AG04449 (cell line): Measurements from ENCODE around the gene IQSEC1.

Source experiments
- CTCF ChIA-PET: fragments of 350-600 bp; formaldehyde crosslinking; extraction: SDS; loops from one replicate; lab custom pipeline; 2021; ENCODE audit warnings: antibody characterized with exemption; lab: Yijun Ruan, JAX
- POLR2A ChIA-PET: fragments of 400-600, 350-600 bp; formaldehyde crosslinking; extraction: SDS; loops from one replicate; lab custom pipeline; 2020; ENCODE audit warnings: antibody characterized with exemption, inconsistent platforms; lab: Yijun Ruan, JAX
- DNase-seq: peaks from one replicate; pipeline ENCODE4 v3.0.0-alpha.2; 2010; ENCODE audit warnings: low read depth, low spot score
- H3K4me3 ChIP-seq: 2 replicates; pipeline ENCODE4 v1.5.1; 2011; ENCODE audit warnings: low read depth, mild to moderate bottlenecking, control low read depth, low read length
- TF ChIP-seq, protein P1 (sequence below): IDR thresholded peaks from one replicate; pipeline ENCODE4 v1.5.1; 2011; ENCODE audit warnings: mild to moderate bottlenecking, moderate library complexity, low read length, control low read depth, inconsistent platforms; ENCODE audit not compliant: insufficient read depth; ENCODE audit errors: missing control alignments

IQSEC1 gene

GRCh38 chr3:13098192-13098988 lies 25.2 kb upstream of the IQSEC1 start:
- TF ChIP-seq, protein P1, sequence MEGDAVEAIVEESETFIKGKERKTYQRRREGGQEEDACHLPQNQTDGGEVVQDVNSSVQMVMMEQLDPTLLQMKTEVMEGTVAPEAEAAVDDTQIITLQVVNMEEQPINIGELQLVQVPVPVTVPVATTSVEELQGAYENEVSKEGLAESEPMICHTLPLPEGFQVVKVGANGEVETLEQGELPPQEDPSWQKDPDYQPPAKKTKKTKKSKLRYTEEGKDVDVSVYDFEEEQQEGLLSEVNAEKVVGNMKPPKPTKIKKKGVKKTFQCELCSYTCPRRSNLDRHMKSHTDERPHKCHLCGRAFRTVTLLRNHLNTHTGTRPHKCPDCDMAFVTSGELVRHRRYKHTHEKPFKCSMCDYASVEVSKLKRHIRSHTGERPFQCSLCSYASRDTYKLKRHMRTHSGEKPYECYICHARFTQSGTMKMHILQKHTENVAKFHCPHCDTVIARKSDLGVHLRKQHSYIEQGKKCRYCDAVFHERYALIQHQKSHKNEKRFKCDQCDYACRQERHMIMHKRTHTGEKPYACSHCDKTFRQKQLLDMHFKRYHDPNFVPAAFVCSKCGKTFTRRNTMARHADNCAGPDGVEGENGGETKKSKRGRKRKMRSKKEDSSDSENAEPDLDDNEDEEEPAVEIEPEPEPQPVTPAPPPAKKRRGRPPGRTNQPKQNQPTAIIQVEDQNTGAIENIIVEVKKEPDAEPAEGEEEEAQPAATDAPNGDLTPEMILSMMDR: no peak
- ChIA-PET POLR2A (no interaction called here), CTCF (interaction anchor here (1.1 kb wide), 1 partner anchor 354 kb away, joined by 4 read pairs; no protein-coding TSS in a partner anchor)
- no peak for DNase-seq
- no peak overlapping the region for H3K4me3 ChIP-seq

GRCh38 chr3:13096356-13096755 lies 23.1 kb upstream of the IQSEC1 start:
- H3K4me3 ChIP-seq: no peak overlapping the region
- no peak for DNase-seq
- TF ChIP-seq, protein P1: no peak
- POLR2A ChIA-PET: no interaction called here
- CTCF ChIA-PET: no interaction called here

DNA sequence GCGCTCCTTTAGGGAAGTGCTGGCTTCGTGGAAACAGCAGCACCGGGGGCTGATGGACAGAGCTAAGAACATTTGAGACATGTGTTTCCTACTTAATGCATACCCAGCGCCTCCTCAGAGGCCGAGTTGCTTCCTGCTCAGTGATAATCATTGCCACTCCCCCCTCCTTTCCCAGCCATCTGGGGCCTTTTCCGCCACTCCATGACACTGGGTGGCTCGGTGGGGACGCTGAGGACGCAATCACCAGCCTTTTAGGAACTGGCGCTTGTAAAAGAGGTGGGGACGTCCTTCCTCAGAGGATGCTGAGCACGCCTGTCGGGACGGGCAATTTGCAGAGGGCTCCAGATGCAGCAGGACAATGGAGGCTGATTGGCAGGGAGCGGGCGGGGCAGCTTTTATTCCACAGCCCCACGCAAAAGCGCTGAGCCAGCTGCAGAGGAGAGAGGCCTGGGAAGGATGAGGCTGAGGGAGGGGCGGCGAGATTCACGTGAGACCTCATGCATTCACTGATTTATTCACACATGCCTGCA lies 22.2 kb upstream of the IQSEC1 start:
- H3K4me3 ChIP-seq: no peak overlapping the region
- POLR2A ChIA-PET: no interaction called here
- no peak for DNase-seq
- CTCF ChIA-PET: interaction anchor here (0.9 to 1.6 kb wide), 3 partner anchors 356 to 399 kb away, joined by 3 to 5 read pairs (median 3); no protein-coding TSS in a partner anchor
- TF ChIP-seq, protein P1: no peak

GRCh38 chr3:13093687-13094086 lies 20.5 kb upstream of the IQSEC1 start:
- TF ChIP-seq, protein P1: no peak
- CTCF ChIA-PET: interaction anchor here (1.3 to 4.6 kb wide), 9 partner anchors 10 to 556 kb away, joined by 3 to 146 read pairs (median 27); partner anchors contain the start of gene HDAC11
- DNase-seq: no peak

DNA sequence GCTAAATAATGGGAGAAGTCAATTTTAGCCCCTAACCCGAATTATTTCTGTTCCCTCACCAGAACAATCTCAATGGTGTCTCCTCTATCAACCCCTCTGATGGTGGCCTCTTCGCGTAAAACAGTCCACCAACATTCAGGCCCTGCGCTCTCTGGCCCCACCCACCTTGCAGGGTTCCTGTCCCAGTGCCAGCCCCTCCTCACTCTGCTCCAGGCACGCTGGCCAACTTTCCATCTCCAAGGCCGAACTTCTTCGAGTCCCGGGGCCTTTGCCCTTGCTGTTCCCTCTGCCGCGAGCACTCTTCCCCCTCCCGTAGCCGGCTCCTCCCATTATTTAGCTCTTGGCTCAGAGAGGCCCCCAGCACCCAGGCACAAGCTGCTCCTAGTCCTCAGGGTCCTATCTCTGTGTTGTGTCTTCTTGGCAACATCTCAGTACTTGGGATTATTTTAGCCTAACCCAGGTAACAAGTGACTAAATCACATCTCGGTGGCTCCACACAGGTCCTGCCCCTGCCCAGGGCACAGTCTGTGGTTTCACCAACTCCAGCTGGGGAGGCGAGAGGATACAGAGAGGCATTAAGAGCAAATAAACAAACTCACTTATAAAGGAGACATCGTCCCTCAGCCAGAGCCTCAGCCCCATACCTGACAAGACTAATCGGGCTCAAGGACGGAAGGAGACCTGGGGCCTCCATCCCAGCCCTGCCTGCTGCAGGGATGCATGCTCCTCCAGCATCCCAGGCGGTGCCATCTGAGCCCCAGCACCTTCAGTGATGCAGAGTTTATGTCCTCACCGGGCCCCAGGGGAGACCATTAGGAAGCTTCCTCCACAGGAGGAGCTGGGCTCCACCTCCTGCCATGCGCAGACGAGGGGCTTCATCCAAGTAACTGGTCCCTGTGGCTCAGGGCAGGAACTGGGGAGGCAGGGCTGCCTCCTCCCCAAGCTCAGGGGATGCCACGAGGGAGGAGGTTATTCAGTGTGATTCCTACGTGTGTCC lies 19.7 kb upstream of the IQSEC1 start:
- ChIA-PET CTCF (interaction anchor here (0.8 to 4.6 kb wide), 39 partner anchors 9 to 1828 kb away, joined by 3 to 146 read pairs (median 5); partner anchors contain the start of gene HDAC11), POLR2A (no interaction called here)
- no peak for DNase-seq
- no peak overlapping the region for H3K4me3 ChIP-seq
- TF ChIP-seq, protein P1: no peak

More at GRCh38 chr3:13093687-13094086, 20.5 kb upstream of the IQSEC1 start:
- POLR2A ChIA-PET: no interaction called here
- no peak overlapping the region for H3K4me3 ChIP-seq
